Measurements from ENCODE around the gene OSER1.

DNA sequence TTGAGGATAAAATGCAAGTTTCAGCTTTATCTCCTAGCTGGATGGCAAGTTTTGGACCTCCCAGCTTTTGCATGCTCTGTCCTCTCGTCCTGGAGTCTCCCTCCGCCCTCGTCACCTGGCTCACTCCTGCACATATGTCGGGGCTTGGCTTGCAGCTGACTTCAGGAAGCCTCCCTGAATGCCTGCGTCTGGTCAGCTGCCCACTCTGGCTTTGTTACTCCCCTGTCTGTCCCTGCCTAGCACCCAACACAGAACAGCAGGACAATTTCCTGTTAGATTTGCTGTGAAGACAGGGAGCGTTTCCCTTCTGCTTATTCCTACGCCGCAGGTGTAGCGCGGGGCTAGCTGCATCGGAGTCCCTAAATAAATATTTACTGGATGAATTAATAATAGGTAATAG lies 29.0 kb downstream of the OSER1 start:
- TF ChIP-seq, protein P1, sequence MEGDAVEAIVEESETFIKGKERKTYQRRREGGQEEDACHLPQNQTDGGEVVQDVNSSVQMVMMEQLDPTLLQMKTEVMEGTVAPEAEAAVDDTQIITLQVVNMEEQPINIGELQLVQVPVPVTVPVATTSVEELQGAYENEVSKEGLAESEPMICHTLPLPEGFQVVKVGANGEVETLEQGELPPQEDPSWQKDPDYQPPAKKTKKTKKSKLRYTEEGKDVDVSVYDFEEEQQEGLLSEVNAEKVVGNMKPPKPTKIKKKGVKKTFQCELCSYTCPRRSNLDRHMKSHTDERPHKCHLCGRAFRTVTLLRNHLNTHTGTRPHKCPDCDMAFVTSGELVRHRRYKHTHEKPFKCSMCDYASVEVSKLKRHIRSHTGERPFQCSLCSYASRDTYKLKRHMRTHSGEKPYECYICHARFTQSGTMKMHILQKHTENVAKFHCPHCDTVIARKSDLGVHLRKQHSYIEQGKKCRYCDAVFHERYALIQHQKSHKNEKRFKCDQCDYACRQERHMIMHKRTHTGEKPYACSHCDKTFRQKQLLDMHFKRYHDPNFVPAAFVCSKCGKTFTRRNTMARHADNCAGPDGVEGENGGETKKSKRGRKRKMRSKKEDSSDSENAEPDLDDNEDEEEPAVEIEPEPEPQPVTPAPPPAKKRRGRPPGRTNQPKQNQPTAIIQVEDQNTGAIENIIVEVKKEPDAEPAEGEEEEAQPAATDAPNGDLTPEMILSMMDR (IDR thresholded peaks at IDR 0.05), result no peak
- TF ChIP-seq POLR2A (IDR thresholded peaks at IDR 0.05), result no peak

Data from transverse colon (tissue), 3 donors.